ENCODE measurements around the gene PTPRT. TPM values are rescaled to one million over a fixed set of nuclear protein-coding genes. Genes with fewer than 3 reads are reported as not detected.

PTPRT gene
- total RNA-seq, 1 experiment from 2014 or later, result not detected

GRCh38 chr20:42474646-42475045 lies 715.1 kb downstream of the PTPRT start:
- no peak overlapping the region for H3K4me3 ChIP-seq (ENCODE audit: low read depth, low read length, poor library complexity, severe bottlenecking)
- no TSS peak for BruUV-seq (replicated peaks)
- TF ChIP-seq EZH2 (IDR thresholded peaks at IDR 0.05; ENCODE audit: borderline replicate concordance, low read depth, low read length, poor library complexity, severe bottlenecking), result no peak
- TF ChIP-seq CTCF (conservative IDR thresholded peaks at IDR 0.05; ENCODE audit: low read depth, low read length), result no peak
- no peak for DNase-seq (ENCODE audit: low spot score)
- peaks cover 22% of the 10 kb centered on the region for H3K27me3 ChIP-seq (replicated peaks; ENCODE audit: insufficient read depth, low read depth, low read length, poor library complexity)
- H3K27ac ChIP-seq (ENCODE audit: low read depth, low read length, poor library complexity, severe bottlenecking), result no peak overlapping the region
- H3K9me3 ChIP-seq (ENCODE audit: low read depth, low read length, poor library complexity, severe bottlenecking), result no peaks in the 10 kb centered on the region
- POLR2A ChIA-PET (ENCODE audit: low non-redundant PET), result no interaction called here
- no peaks in the 10 kb centered on the region for H3K4me1 ChIP-seq (ENCODE audit: insufficient read depth, low read length, poor library complexity, severe bottlenecking)
- no peaks in the 10 kb centered on the region for H3K36me3 ChIP-seq (ENCODE audit: insufficient read depth, low read length, poor library complexity, severe bottlenecking)
- CTCF ChIA-PET, result no interaction called here
- intact Hi-C loops (cut with micrococcal nuclease; ENCODE audit: unreplicated experiment), result no loop called here

GRCh38 chr20:42472198-42472597 lies 717.5 kb downstream of the PTPRT start:
- no peak for TF ChIP-seq CTCF (conservative IDR thresholded peaks at IDR 0.05; ENCODE audit: low read depth, low read length)
- no peak for TF ChIP-seq EZH2 (IDR thresholded peaks at IDR 0.05; ENCODE audit: borderline replicate concordance, low read depth, low read length, poor library complexity, severe bottlenecking)
- Histone ChIP-seq H3K36me3 (ENCODE audit: insufficient read depth, low read length, poor library complexity, severe bottlenecking) (no peaks in the 10 kb centered on the region), H3K27me3 (replicated peaks; ENCODE audit: insufficient read depth, low read depth, low read length, poor library complexity) (peaks cover 17% of the 10 kb centered on the region), H3K27ac (ENCODE audit: low read depth, low read length, poor library complexity, severe bottlenecking) (no peak overlapping the region), H3K4me3 (ENCODE audit: low read depth, low read length, poor library complexity, severe bottlenecking) (no peak overlapping the region), H3K4me1 (ENCODE audit: insufficient read depth, low read length, poor library complexity, severe bottlenecking) (no peaks in the 10 kb centered on the region), H3K9me3 (ENCODE audit: low read depth, low read length, poor library complexity, severe bottlenecking) (no peaks in the 10 kb centered on the region)
- intact Hi-C loops (cut with micrococcal nuclease; ENCODE audit: unreplicated experiment), result no loop called here
- CTCF ChIA-PET, result no interaction called here
- no TSS peak for BruUV-seq (replicated peaks)
- DNase-seq (ENCODE audit: low spot score), result no peak
- POLR2A ChIA-PET (ENCODE audit: low non-redundant PET), result no interaction called here

DNA sequence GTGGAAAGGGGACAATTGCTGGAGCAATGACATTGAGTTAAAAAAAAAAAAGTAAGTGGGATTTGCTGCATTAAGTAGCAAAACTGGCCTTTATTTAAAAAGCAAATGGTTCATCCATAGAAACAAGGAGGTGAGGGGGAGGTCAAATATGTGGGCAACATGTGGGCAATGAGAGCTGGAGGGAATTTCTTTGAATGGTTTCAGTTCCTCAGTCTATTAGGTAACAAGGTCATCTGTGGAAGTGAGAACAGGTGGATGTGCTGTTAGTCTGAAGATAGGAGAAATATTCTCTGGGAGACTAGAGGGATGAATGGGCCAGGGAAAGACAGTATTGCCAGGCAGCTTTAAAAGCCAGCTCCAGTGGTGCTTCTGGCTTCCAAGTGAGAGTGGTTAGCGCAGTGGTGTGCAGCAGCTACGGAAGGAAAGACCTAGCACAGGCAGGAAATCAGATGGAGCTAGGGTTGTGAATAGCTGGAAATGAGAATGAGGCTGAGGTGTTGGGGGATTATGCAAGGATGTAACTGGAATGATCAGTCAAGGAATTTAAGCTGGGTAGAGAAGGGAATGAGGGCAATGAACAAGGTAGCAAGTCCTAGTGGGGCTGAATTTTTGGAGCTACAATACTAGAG lies 727.6 kb downstream of the PTPRT start:
- ChIA-PET POLR2A (ENCODE audit: low non-redundant PET) (no interaction called here), CTCF (no interaction called here)
- no peak for DNase-seq (ENCODE audit: low spot score)
- Histone ChIP-seq H3K27ac (ENCODE audit: low read depth, low read length, poor library complexity, severe bottlenecking) (no peak overlapping the region), H3K9me3 (ENCODE audit: low read depth, low read length, poor library complexity, severe bottlenecking) (no peaks in the 10 kb centered on the region), H3K27me3 (replicated peaks; ENCODE audit: insufficient read depth, low read depth, low read length, poor library complexity) (peaks cover 4% of the 10 kb centered on the region), H3K36me3 (ENCODE audit: insufficient read depth, low read length, poor library complexity, severe bottlenecking) (no peaks in the 10 kb centered on the region), H3K4me3 (ENCODE audit: low read depth, low read length, poor library complexity, severe bottlenecking) (no peak overlapping the region), H3K4me1 (ENCODE audit: insufficient read depth, low read length, poor library complexity, severe bottlenecking) (no peaks in the 10 kb centered on the region)
- no TSS peak for BruUV-seq (replicated peaks)
- TF ChIP-seq EZH2 (IDR thresholded peaks at IDR 0.05; ENCODE audit: borderline replicate concordance, low read depth, low read length, poor library complexity, severe bottlenecking) (no peak), CTCF (conservative IDR thresholded peaks at IDR 0.05; ENCODE audit: low read depth, low read length) (no peak)
- intact Hi-C loops (cut with micrococcal nuclease; ENCODE audit: unreplicated experiment), result no loop called here
